ENCODE data around the gene RAB40AL.
"Not testable (repeated sequence)": the region's sequence is repeated elsewhere in the genome, so short reads cannot be mapped to it uniquely, and the experiment has no call there.

- TF ChIP-seq POLR2A, CTCF (IDR thresholded peaks at IDR 0.05): not testable (repeated sequence)
Measured at GRCh38 chrX:102971536-102971935, 34.5 kb downstream of the RAB40AL start.

All from ovary (tissue), 3 donors.